Stomach (tissue), 9 donors: ENCODE data around the gene PLD3. TPM values are rescaled to one million over a fixed set of nuclear protein-coding genes. Genes with fewer than 3 reads are reported as not detected.

Experiments
- DNase-seq, 2 donors: peaks; one replicate each; pipeline versions ENCODE4 v3.0.0 to v3.0.0-alpha.2; 2013 to 2019
- H3K27ac ChIP-seq, 5 donors: fragments of 200-600 bp in 4 of 5; sonication (generic) in 4 of 5; one replicate each; pipeline ENCODE4 v1.5.1; 2013 to 2019; ENCODE audit warnings: mild to moderate bottlenecking in 1 of 5, moderate library complexity in 1 of 5
- H3K27me3 ChIP-seq, 3 donors: fragments of 200-600 bp; sonication (generic); one replicate each; pipeline ENCODE4 v1.5.1; 2017 to 2019; ENCODE audit warnings: mixed run types in 1 of 3
- H3K36me3 ChIP-seq, 4 donors: fragments of 200-600 bp; sonication (generic); 1 replicate in 3 of 4; 2 replicates in 1 of 4; pipeline ENCODE4 v1.5.1; 2016 to 2019
- H3K4me1 ChIP-seq, 4 donors: fragments of 200-600 bp; sonication (generic); one replicate each; pipeline ENCODE4 v1.5.1; 2016 to 2019
- H3K4me3 ChIP-seq, 4 donors: fragments of 200-600 bp; sonication (generic) in 3 of 4; one replicate each; pipeline ENCODE4 v1.5.1; 2016 to 2019; ENCODE audit warnings: mild to moderate bottlenecking in 1 of 4
- H3K9me3 ChIP-seq, 4 donors: fragments of 200-600 bp; sonication (generic); one replicate each; pipeline ENCODE4 v1.5.1; 2016 to 2019
- EP300 ChIP-seq: sonication (generic); formaldehyde crosslinking; IDR thresholded peaks from one replicate; pipeline ENCODE4 v1.6.1; 2017; ENCODE audit warnings: antibody characterized with exemption
- POLR2A ChIP-seq, 4 donors: fragments of 450-650 bp; IDR thresholded peaks; one replicate each; pipeline ENCODE4 v1.6.1; 2016; ENCODE audit warnings: antibody characterized with exemption in 4 of 4, control low read depth in 2 of 4, mild to moderate bottlenecking in 1 of 4, moderate library complexity in 1 of 4
- POLR2AphosphoS5 ChIP-seq, 3 donors: sonication (generic); formaldehyde crosslinking; IDR thresholded peaks; one replicate each; pipeline ENCODE4 v1.6.1; 2016; ENCODE audit warnings: antibody characterized with exemption in 3 of 3
- WGBS, 5 donors: extraction: QIAGEN DNeasy Blood & Tissue Kit in 3 of 5; methylation state at CpG; one replicate each; pipeline versions ENCODE4 v1.1.5 to v1.1.7; 2013 to 2018; 5-methylcytosine and 5-hydroxymethylcytosine counted together
- intact Hi-C: fragments of 100-400 bp; cut with DNase I; formaldehyde crosslinking; loops from one replicate; pipeline ENCODE4 v1.15.1; 2023; ENCODE audit warnings: low total_unique reads
- polyA plus RNA-seq, 3 donors: library from polyadenylated mRNA; stranded (reverse); fragments of 200-250 nt; gene quantifications; one replicate each; pipeline ENCODE4 v1.2.3, GENCODE V29; 2013
- total RNA-seq, 5 donors: library from RNA; depleted of rRNA; stranded (reverse); fragments of >200 nt; gene quantifications; one replicate each; pipeline versions ENCODE4 v1.1.0 to v1.2.3, GENCODE V29; 2014 to 2016
- TF ChIP-seq, protein P1 (sequence below), 7 experiments: fragments of 450-650 bp in 4 of 7; fragments of 200-600 bp in 3 of 7; sonication (generic) in 3 of 7; IDR thresholded peaks; one replicate each; pipeline ENCODE4 v1.5.1; 2016 to 2019; ENCODE audit warnings: antibody characterized with exemption in 7 of 7, control low read depth in 2 of 7, mild to moderate bottlenecking in 1 of 7
- donor health status: healthy with polysubstance abuse.
- donor health status: Bipolar disorder and iron deficiency.
- donor health status: healthy.

The PLD3 gene
- total and polyA plus RNA-seq, 8 donors, result 58.8 to 273 (median 145) TPM

DNA sequence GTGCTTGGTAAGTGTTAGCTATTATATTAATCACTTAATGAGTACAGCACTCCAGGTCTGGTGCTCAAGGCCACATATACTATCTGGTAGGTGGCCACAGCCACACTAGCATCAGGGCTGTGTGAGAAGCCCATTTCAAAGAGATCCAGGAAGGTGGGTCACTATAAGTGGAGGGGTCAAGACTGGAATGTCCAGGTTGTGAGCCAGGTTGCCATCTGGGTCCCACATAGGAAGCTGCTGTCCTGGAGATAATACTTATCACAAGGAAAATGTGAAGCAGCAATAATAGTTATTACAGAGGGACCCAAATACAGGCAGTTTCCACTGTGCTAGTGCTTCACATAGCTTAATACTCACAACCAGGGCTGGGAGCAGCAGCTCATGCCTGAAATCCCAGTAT, 13.4 kb upstream of the PLD3 start:
- intact Hi-C loops, result no loop called here
- TF ChIP-seq POLR2A (IDR thresholded peaks at IDR 0.05) (no peak), POLR2AphosphoS5 (IDR thresholded peaks at IDR 0.05) (no peak), EP300 (no peak)
- TF ChIP-seq, protein P1, sequence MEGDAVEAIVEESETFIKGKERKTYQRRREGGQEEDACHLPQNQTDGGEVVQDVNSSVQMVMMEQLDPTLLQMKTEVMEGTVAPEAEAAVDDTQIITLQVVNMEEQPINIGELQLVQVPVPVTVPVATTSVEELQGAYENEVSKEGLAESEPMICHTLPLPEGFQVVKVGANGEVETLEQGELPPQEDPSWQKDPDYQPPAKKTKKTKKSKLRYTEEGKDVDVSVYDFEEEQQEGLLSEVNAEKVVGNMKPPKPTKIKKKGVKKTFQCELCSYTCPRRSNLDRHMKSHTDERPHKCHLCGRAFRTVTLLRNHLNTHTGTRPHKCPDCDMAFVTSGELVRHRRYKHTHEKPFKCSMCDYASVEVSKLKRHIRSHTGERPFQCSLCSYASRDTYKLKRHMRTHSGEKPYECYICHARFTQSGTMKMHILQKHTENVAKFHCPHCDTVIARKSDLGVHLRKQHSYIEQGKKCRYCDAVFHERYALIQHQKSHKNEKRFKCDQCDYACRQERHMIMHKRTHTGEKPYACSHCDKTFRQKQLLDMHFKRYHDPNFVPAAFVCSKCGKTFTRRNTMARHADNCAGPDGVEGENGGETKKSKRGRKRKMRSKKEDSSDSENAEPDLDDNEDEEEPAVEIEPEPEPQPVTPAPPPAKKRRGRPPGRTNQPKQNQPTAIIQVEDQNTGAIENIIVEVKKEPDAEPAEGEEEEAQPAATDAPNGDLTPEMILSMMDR (IDR thresholded peaks at IDR 0.05), result no peak
- no peaks in the 10 kb centered on the region for H3K27me3 ChIP-seq
- no peaks in the 10 kb centered on the region for H3K9me3 ChIP-seq
- no peak overlapping the region for H3K27ac ChIP-seq
- H3K36me3 ChIP-seq, result peaks cover 35 to 89% (median 85%) of the 10 kb centered on the region in 4 donors
- no peak for DNase-seq
- H3K4me1 ChIP-seq, result no peaks in the 10 kb centered on the region
- no peak overlapping the region for H3K4me3 ChIP-seq

DNA sequence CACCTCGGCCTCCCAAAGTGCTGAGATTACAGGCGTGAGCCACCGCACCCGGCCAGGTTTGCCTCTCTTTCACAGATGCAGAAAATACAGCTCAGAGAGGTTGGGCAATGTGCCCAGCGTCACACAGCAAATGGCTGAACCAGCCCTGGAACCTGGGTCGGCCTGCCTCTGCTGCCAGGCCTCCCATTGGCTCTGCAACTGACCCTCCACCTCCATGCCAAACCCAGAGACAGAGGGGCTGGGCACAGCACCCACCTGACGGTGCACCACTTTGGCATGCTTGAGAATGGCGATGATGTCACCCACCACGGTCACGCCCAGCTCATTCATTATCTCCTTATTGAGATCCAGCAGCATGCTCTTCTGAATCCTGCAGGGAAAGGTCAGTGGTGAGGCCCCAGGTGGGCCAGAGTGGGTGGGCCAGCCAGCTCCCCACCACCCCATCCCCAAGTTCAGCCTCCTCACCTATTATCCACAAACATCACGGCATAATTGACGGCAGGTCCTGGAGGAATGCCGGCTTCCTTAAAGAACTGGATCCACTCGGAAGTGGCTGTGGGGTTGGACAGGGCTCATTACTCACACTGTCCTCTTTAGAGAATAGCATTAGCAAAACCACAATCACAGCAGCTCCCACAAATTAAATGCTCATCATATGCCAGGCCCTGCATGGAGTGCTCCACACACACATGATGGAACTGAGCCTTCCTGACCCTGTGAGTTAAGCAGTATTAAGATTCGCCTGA, 12.5 kb upstream of the PLD3 start:
- intact Hi-C loops, result no loop called here
- H3K9me3 ChIP-seq, result no peaks in the 10 kb centered on the region
- no peak overlapping the region for H3K4me3 ChIP-seq
- peaks cover 28 to 87% (median 84%) of the 10 kb centered on the region in 4 donors for H3K36me3 ChIP-seq
- H3K27ac ChIP-seq, result no peak overlapping the region
- no peak for DNase-seq
- 91 to 96% (median 94%) methylated on average over 12 to 15 of the region's 15 CpGs for WGBS, 5 donors
- TF ChIP-seq EP300 (no peak), POLR2A (IDR thresholded peaks at IDR 0.05) (no peak), POLR2AphosphoS5 (IDR thresholded peaks at IDR 0.05) (no peak)
- TF ChIP-seq, protein P1 (IDR thresholded peaks at IDR 0.05), result no peak
- H3K4me1 ChIP-seq, result no peaks in the 10 kb centered on the region
- H3K27me3 ChIP-seq, result no peaks in the 10 kb centered on the region

DNA sequence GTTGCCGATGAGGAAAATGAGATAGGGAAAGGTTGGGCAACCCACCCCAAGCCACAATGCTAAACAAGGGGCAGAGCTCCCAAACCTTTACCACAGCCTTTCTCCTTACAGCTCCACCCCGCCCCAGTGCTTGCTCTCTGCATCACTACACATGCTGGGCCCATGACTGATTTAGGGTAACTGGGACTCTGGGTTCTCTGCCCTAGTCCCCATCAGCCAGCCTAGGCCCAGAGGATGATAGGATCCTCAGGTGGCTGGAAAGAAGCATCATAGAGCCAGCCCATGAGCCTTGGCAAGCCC, 11.9 kb upstream of the PLD3 start:
- H3K9me3 ChIP-seq, result no peaks in the 10 kb centered on the region
- 92 to 100% (median 94%) methylated on average over 1 to 2 of the region's 2 CpGs for WGBS, 5 donors
- DNase-seq, result no peak
- peaks cover 0 to 2% (median 0%) of the 10 kb centered on the region in 4 donors for H3K4me1 ChIP-seq
- no peak overlapping the region for H3K27ac ChIP-seq
- intact Hi-C loops, result no loop called here
- H3K4me3 ChIP-seq, result no peak overlapping the region
- H3K27me3 ChIP-seq, result no peaks in the 10 kb centered on the region
- TF ChIP-seq POLR2A (IDR thresholded peaks at IDR 0.05), result no peak
- TF ChIP-seq, protein P1 (IDR thresholded peaks at IDR 0.05), result no peak
- TF ChIP-seq POLR2AphosphoS5 (IDR thresholded peaks at IDR 0.05), result no peak
- no peak for TF ChIP-seq EP300
- H3K36me3 ChIP-seq, result peaks cover 23 to 87% (median 84%) of the 10 kb centered on the region in 4 donors

DNA sequence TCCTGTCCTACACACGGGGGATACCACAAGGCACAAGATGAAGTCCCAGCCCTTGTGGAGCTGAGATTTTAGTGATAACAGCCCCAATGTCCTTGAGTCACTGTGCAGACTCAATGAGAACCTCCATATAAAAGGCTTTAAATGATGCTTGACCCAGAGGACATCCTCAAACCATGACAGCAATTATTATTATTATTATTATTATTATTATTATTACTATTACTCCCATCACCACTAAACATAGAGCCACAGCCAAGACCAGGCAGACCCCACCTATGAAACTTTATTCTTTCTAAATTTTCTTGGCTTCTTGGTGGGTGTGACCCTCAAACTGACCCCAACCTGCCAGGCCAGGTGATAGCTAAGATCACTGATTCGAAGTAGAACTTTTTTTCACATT, 11.4 kb upstream of the PLD3 start:
- Histone ChIP-seq H3K36me3 (peaks cover 17 to 83% (median 80%) of the 10 kb centered on the region in 4 donors), H3K9me3 (no peaks in the 10 kb centered on the region), H3K27ac (no peak overlapping the region), H3K27me3 (no peaks in the 10 kb centered on the region), H3K4me1 (peaks cover 0 to 7% (median 0%) of the 10 kb centered on the region in 4 donors), H3K4me3 (no peak overlapping the region)
- intact Hi-C loops, result no loop called here
- no peak for TF ChIP-seq EP300
- TF ChIP-seq POLR2A (IDR thresholded peaks at IDR 0.05), result no peak
- no peak for TF ChIP-seq POLR2AphosphoS5 (IDR thresholded peaks at IDR 0.05)
- TF ChIP-seq, protein P1 (IDR thresholded peaks at IDR 0.05), result no peak
- WGBS, 5 donors, result 82 to 90% (median 85%) methylated on average over 2 of the region's 2 CpGs
- DNase-seq, result no peak
